Osteocyte (in vitro differentiated cells): ENCODE measurements around the gene PYGB. TPM values are rescaled to one million over a fixed set of nuclear protein-coding genes. Genes with fewer than 3 reads are reported as not detected.

ENCODE experiments used
- DNase-seq: peaks from one replicate; pipeline ENCODE4 v3.0.0; 2021; ENCODE audit warnings: mixed read lengths; ENCODE audit not compliant: unreplicated experiment; ENCODE audit errors: extremely low spot score
- H3K27ac Mint-ChIP-seq: one replicate; pipeline ENCODE4 v1.8.0; 2021; ENCODE audit warnings: mild to moderate bottlenecking, mixed read lengths; ENCODE audit not compliant: unreplicated experiment
- H3K27me3 Mint-ChIP-seq: one replicate; pipeline ENCODE4 v1.8.0; 2021; ENCODE audit warnings: mixed read lengths; ENCODE audit not compliant: unreplicated experiment
- H3K36me3 Mint-ChIP-seq: one replicate; pipeline ENCODE4 v1.8.0; 2021; ENCODE audit warnings: mixed read lengths; ENCODE audit not compliant: unreplicated experiment
- H3K4me1 Mint-ChIP-seq: one replicate; pipeline ENCODE4 v1.8.0; 2021; ENCODE audit warnings: mixed read lengths; ENCODE audit not compliant: unreplicated experiment
- H3K4me3 Mint-ChIP-seq: one replicate; pipeline ENCODE4 v1.8.0; 2021; ENCODE audit warnings: mild to moderate bottlenecking, moderate library complexity, mixed read lengths; ENCODE audit not compliant: unreplicated experiment
- H3K9me3 Mint-ChIP-seq: one replicate; pipeline ENCODE4 v1.8.0; 2021; ENCODE audit warnings: mixed read lengths; ENCODE audit not compliant: unreplicated experiment
- CTCF ChIP-seq: fragments of 200-600 bp; sonication (generic); IDR thresholded peaks from 2 replicates; pipeline ENCODE4 v1.5.0; 2021; ENCODE audit warnings: antibody characterized with exemption, mild to moderate bottlenecking, moderate library complexity
- total RNA-seq: library from RNA; stranded (reverse); gene quantifications from 2 replicates; pipeline ENCODE4 v1.2.1, GENCODE V29; 2021

The PYGB gene
- total RNA-seq, 1 donor from 2014 or later: 234 TPM

- Mint-ChIP-seq H3K4me3 (no peak overlapping the region), H3K27me3 (no peaks in the 10 kb centered on the region), H3K36me3 (peaks cover 32% of the 10 kb centered on the region), H3K9me3 (no peaks in the 10 kb centered on the region), H3K27ac (no peak overlapping the region), H3K4me1 (peaks cover 20% of the 10 kb centered on the region)
- TF ChIP-seq CTCF: no peak
- no peak for DNase-seq
Observed at GRCh38 chr20:25216199-25216945, 31.5 kb upstream of the PYGB start.

DNA sequence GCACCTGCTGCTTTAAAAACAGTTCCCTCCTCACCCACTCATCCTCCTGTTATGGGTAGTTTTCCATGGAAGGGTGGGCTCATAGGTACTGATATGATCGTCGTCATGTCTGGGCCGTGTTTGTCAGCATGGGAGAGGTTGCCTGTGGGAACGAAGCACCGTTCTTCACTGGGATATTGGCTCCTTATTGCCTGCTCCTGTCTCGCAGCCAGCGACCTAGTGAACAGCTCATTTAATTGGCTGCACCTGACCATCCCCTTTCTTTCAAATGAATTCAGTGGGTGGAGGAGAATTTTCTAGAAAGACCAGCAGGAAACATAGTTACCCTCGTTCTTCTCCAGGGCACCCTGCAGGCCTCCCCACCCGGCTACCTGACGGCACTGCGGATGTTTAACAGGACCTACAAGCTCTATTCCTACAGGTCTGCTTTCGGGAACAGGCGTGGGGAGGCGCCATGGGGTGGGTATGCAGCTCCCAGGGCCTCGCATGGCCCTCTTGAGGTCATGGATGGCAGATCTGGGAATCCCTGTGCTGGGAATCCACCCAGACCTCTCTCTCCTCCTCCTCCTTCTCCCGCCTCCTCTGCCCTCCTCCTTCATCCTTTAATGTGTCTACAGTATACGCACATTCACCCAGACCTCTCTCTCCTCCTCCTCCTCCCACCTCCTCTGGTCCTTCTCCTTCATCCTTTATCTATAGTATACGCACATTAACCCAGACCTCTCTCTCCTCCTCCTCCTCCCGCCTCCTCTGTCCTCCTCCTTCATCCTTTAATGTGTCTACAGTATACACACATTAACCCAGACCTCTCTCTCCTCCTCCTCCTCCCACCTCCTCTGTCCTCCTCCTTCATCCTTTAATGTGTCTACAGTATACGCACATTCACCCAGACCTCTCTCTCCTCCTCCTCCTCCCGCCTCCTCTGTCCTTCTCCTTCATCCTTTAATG lies 30.4 kb upstream of the PYGB start:
- no peak overlapping the region for H3K27ac Mint-ChIP-seq
- no peaks in the 10 kb centered on the region for H3K27me3 Mint-ChIP-seq
- peaks cover 27% of the 10 kb centered on the region for H3K36me3 Mint-ChIP-seq
- no peak overlapping the region for H3K4me3 Mint-ChIP-seq
- no peaks in the 10 kb centered on the region for H3K9me3 Mint-ChIP-seq
- peaks cover 30% of the 10 kb centered on the region for H3K4me1 Mint-ChIP-seq
- TF ChIP-seq CTCF: no peak
- no peak for DNase-seq

GRCh38 chr20:25218109-25218486 lies 29.8 kb upstream of the PYGB start:
- no peak overlapping the region for H3K4me3 Mint-ChIP-seq
- H3K4me1 Mint-ChIP-seq: peaks cover 37% of the 10 kb centered on the region
- H3K36me3 Mint-ChIP-seq: peaks cover 27% of the 10 kb centered on the region
- H3K27ac Mint-ChIP-seq: no peak overlapping the region
- no peaks in the 10 kb centered on the region for H3K9me3 Mint-ChIP-seq
- TF ChIP-seq CTCF: no peak
- DNase-seq: no peak
- no peaks in the 10 kb centered on the region for H3K27me3 Mint-ChIP-seq

DNA sequence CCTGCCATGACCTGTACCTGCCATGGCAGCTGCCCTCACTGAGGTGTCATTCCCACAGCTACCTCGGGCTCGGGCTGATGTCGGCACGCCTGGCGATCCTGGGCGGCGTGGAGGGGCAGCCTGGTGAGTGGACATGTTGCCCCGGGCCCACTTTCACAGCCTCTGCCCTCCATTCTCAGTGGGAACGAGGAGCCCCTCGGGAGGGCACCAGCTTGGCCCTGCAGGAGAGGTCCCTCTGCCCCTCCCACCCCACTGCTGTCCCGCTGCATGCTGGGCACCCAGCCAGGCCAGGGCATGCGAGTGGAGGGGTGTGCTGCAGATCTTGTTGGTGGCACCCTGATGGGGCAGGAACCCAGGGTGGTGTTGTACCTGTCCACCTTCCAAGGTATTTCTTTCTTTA lies 29.4 kb upstream of the PYGB start:
- Mint-ChIP-seq H3K27ac (no peak overlapping the region), H3K36me3 (peaks cover 27% of the 10 kb centered on the region), H3K4me1 (peaks cover 41% of the 10 kb centered on the region), H3K27me3 (no peaks in the 10 kb centered on the region), H3K9me3 (no peaks in the 10 kb centered on the region), H3K4me3 (no peak overlapping the region)
- no peak for TF ChIP-seq CTCF
- DNase-seq: no peak

GRCh38 chr20:25219365-25219764 lies 28.5 kb upstream of the PYGB start:
- DNase-seq: no peak
- no peaks in the 10 kb centered on the region for H3K27me3 Mint-ChIP-seq
- H3K9me3 Mint-ChIP-seq: no peaks in the 10 kb centered on the region
- peak overlapping the region; percentile 18 for H3K27ac Mint-ChIP-seq
- TF ChIP-seq CTCF: no peak
- H3K36me3 Mint-ChIP-seq: peaks cover 27% of the 10 kb centered on the region
- H3K4me3 Mint-ChIP-seq: no peak overlapping the region
- peaks cover 50% of the 10 kb centered on the region for H3K4me1 Mint-ChIP-seq
